ENCODE results near the gene GNA14. TPM values are rescaled to one million over a fixed set of nuclear protein-coding genes. Genes with fewer than 3 reads are reported as not detected.

Gene GNA14
- total RNA-seq, 6 experiments from 2014 or later: 2.3 to 4.2 (median 3.8) TPM

DNA sequence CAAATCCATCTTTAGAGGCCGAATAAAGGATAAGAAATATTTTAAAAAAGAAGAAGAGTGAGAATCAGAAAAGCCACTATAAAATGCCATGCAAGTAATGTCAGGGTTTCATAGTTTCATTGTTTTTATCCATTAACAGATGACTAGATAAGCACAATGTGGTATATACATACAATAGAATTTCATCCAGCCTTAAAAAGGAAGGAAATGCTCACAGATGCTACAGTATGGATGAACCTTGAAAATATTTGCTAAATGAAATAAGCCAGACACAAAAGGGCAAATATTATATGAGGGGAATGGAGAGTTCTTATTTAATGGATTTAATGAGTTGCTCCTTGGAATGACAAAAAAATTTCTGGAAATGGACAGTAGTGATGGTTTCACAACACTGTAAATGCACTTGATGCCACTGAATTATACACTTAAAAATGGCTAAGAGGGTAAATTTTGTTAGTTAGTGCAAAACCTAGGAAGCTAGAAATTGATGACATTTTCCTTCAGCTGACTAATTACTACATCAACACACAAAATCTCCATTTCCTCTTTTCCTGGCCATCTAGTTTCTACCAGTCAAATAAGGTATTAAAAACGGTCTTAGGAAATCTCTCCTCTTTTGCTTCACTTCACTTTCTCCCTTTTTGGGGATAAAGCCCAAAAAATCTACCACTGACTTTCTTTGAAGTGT lies 86.6 kb downstream of the GNA14 start:
- no peak overlapping the region for H3K27ac ChIP-seq
- DNase-seq: no peak
- no peaks in the 10 kb centered on the region for H3K36me3 ChIP-seq
- H3K4me1 ChIP-seq: no peaks in the 10 kb centered on the region
- H3K4me3 ChIP-seq: no peak overlapping the region
- no peak for ATAC-seq
- no peak for TF ChIP-seq POLR2A (IDR thresholded peaks at IDR 0.05)
- TF ChIP-seq, protein P1, sequence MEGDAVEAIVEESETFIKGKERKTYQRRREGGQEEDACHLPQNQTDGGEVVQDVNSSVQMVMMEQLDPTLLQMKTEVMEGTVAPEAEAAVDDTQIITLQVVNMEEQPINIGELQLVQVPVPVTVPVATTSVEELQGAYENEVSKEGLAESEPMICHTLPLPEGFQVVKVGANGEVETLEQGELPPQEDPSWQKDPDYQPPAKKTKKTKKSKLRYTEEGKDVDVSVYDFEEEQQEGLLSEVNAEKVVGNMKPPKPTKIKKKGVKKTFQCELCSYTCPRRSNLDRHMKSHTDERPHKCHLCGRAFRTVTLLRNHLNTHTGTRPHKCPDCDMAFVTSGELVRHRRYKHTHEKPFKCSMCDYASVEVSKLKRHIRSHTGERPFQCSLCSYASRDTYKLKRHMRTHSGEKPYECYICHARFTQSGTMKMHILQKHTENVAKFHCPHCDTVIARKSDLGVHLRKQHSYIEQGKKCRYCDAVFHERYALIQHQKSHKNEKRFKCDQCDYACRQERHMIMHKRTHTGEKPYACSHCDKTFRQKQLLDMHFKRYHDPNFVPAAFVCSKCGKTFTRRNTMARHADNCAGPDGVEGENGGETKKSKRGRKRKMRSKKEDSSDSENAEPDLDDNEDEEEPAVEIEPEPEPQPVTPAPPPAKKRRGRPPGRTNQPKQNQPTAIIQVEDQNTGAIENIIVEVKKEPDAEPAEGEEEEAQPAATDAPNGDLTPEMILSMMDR (IDR thresholded peaks at IDR 0.05): no peak
- H3K27me3 ChIP-seq: no peaks in the 10 kb centered on the region
- no peaks in the 10 kb centered on the region for H3K9me3 ChIP-seq
- WGBS (ENCODE audit: insufficient coverage, low coverage, low lambda C conversion rate, missing lambda C conversion rate): 47% methylated on average over 2 of the region's 2 CpGs
- intact Hi-C loops (cut with DNase I): no loop called here

DNA sequence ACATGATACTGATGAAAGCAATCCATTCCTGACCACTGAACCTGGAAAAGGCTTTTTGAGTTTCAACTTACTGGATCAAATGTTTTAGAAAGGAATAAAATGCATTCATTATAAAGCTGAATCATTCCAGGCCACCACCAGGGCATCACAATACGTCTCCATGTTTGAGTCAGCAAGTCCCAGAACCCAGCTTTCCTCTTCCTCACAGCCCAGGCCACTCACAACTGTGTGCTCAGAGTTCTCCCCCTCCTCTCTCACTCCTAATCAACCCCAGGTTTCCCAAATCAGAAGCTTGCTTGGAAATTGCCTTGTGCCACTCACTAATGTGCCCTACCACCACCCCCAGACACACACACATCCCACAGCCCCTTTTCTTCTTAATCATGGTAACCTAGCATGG lies 91.7 kb downstream of the GNA14 start:
- no CpG with 5 or more reads among the region's 1 CpG for WGBS (ENCODE audit: insufficient coverage, low coverage, low lambda C conversion rate, missing lambda C conversion rate)
- Histone ChIP-seq H3K4me1 (no peaks in the 10 kb centered on the region), H3K4me3 (no peak overlapping the region), H3K27me3 (no peaks in the 10 kb centered on the region), H3K36me3 (no peaks in the 10 kb centered on the region), H3K9me3 (no peaks in the 10 kb centered on the region), H3K27ac (no peak overlapping the region)
- TF ChIP-seq, protein P1 (IDR thresholded peaks at IDR 0.05): no peak
- TF ChIP-seq POLR2A (IDR thresholded peaks at IDR 0.05): no peak
- DNase-seq: no peak
- intact Hi-C loops (cut with DNase I): no loop called here
- ATAC-seq: no peak

DNA sequence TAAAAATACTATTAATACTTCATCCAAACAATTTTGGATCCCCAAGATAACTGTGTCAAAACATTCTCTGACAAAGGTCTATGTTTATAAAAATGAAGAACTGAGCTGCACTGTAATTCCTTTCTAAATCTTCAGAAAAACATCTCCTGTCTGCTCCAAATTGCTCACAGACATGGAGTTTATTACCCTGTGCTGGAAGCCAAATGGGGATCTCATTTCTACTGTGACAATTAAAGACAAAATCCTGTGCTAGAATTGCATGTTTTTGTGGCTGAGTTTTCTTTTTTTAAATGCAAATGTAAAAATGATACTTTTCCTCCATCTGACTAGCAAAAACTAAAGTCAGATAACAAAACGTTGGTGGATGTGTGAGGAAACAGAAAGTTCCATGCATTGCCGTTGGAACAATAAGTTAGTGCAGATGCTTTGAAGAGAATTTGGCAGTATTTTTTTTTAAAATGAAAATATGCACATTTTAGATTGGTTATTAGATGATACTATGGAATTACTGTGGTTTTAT lies 93.5 kb downstream of the GNA14 start:
- H3K27ac ChIP-seq: no peak overlapping the region
- H3K36me3 ChIP-seq: no peaks in the 10 kb centered on the region
- 44% methylated on average over 2 of the region's 2 CpGs for WGBS (ENCODE audit: insufficient coverage, low coverage, low lambda C conversion rate, missing lambda C conversion rate)
- H3K27me3 ChIP-seq: no peaks in the 10 kb centered on the region
- H3K9me3 ChIP-seq: no peaks in the 10 kb centered on the region
- intact Hi-C loops (cut with DNase I): no loop called here
- no peaks in the 10 kb centered on the region for H3K4me1 ChIP-seq
- ATAC-seq (no peak), DNase-seq (no peak)
- H3K4me3 ChIP-seq: no peak overlapping the region
- TF ChIP-seq POLR2A (IDR thresholded peaks at IDR 0.05): no peak
- TF ChIP-seq, protein P1 (IDR thresholded peaks at IDR 0.05): no peak

DNA sequence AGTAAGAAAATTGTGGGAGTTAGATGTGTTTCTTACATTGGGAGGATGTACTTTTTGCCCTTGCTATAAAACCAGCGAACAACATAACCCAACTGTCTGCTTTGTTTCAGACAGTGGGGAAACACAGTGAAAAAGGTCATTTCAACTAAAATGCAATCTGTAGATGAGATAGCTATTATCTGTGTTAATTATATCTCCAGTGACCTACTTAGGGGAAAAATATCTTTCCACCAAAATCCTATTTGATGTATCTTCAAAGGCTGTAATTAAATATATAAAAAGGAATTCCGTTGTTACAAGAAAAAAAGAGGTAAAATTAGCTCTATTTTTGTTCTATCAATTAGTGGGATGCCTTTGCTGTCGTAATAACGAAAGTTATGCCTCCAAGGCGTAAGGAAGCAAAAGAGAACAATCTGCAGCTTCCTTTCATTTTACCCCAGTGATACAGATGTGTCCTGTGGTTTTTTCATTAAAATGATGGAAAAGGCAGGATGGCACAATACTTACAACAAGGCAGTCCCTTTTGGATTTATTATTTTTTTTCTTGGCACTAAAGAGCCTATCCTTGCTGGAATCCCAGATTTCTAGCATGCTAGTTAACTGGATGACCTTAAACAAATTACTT lies 100.9 kb downstream of the GNA14 start:
- intact Hi-C loops (cut with DNase I): no loop called here
- H3K36me3 ChIP-seq: no peaks in the 10 kb centered on the region
- no peaks in the 10 kb centered on the region for H3K27me3 ChIP-seq
- H3K9me3 ChIP-seq: no peaks in the 10 kb centered on the region
- ATAC-seq (no peak), DNase-seq (no peak)
- H3K4me3 ChIP-seq: no peak overlapping the region
- TF ChIP-seq POLR2A (IDR thresholded peaks at IDR 0.05): no peak
- TF ChIP-seq, protein P1 (IDR thresholded peaks at IDR 0.05): no peak
- whole genome bisulfite sequencing (ENCODE audit: insufficient coverage, low coverage, low lambda C conversion rate, missing lambda C conversion rate): 61% methylated on average over 5 of the region's 5 CpGs
- H3K27ac ChIP-seq: no peak overlapping the region
- H3K4me1 ChIP-seq: no peaks in the 10 kb centered on the region

All from right lobe of liver (tissue), 6 donors.